ENCODE results near the gene PPP1R14D. TPM values are rescaled to one million over a fixed set of nuclear protein-coding genes. Genes with fewer than 3 reads are reported as not detected.

PPP1R14D gene
- total and polyA plus RNA-seq, 12 donors: not detected

DNA sequence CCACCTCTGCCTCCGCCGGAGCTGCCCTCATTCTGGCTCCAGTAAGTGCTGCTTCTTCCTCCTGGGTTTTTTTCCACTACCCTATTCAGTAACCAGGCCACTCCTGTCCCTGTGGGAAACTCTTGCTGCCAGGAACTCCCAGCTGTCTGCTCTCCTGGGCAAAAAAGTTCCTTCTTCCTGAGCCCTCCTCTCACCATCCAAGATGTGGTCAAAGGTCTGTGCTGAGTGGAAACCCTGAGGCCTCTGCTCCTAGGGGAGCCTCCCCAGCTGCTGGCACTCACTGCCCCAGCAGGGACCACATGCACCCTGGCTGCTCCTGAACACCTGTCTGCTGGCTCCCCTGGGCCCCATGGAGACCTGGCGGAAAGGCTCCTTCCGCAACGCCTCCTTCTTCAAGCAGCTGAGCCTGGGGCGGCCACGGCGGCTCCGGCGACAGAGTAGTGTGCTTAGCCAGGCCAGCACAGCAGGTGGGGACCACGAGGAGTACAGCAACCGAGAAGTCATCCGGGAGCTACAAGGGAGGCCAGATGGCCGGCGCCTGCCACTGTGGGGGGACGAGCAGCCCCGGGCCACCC is 58.3 kb downstream of the PPP1R14D start:
- no peak overlapping the region for H3K4me3 ChIP-seq
- peaks cover 0 to 27% (median 10%) of the 10 kb centered on the region in 9 donors for H3K4me1 ChIP-seq
- H3K27me3 ChIP-seq: no peaks in the 10 kb centered on the region
- WGBS, 2 donors: 83 to 88% methylated on average over 17 of the region's 17 CpGs
- ATAC-seq (no peak), DNase-seq (no peak)
- H3K36me3 ChIP-seq: peaks cover 0 to 74% (median 31%) of the 10 kb centered on the region in 9 donors
- H3K9me3 ChIP-seq: no peaks in the 10 kb centered on the region
- intact Hi-C loops (cut with DNase I): loop anchor here in 1 of 10 donors (10.0 kb wide), 1 partner anchor 95 kb away; no protein-coding TSS in a partner anchor
- peak overlapping the region in 4 of 10 donors; percentile 7 to 35 (median 20) for H3K27ac ChIP-seq
- TF ChIP-seq, protein P1, sequence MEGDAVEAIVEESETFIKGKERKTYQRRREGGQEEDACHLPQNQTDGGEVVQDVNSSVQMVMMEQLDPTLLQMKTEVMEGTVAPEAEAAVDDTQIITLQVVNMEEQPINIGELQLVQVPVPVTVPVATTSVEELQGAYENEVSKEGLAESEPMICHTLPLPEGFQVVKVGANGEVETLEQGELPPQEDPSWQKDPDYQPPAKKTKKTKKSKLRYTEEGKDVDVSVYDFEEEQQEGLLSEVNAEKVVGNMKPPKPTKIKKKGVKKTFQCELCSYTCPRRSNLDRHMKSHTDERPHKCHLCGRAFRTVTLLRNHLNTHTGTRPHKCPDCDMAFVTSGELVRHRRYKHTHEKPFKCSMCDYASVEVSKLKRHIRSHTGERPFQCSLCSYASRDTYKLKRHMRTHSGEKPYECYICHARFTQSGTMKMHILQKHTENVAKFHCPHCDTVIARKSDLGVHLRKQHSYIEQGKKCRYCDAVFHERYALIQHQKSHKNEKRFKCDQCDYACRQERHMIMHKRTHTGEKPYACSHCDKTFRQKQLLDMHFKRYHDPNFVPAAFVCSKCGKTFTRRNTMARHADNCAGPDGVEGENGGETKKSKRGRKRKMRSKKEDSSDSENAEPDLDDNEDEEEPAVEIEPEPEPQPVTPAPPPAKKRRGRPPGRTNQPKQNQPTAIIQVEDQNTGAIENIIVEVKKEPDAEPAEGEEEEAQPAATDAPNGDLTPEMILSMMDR (IDR thresholded peaks at IDR 0.05): no peak

DNA sequence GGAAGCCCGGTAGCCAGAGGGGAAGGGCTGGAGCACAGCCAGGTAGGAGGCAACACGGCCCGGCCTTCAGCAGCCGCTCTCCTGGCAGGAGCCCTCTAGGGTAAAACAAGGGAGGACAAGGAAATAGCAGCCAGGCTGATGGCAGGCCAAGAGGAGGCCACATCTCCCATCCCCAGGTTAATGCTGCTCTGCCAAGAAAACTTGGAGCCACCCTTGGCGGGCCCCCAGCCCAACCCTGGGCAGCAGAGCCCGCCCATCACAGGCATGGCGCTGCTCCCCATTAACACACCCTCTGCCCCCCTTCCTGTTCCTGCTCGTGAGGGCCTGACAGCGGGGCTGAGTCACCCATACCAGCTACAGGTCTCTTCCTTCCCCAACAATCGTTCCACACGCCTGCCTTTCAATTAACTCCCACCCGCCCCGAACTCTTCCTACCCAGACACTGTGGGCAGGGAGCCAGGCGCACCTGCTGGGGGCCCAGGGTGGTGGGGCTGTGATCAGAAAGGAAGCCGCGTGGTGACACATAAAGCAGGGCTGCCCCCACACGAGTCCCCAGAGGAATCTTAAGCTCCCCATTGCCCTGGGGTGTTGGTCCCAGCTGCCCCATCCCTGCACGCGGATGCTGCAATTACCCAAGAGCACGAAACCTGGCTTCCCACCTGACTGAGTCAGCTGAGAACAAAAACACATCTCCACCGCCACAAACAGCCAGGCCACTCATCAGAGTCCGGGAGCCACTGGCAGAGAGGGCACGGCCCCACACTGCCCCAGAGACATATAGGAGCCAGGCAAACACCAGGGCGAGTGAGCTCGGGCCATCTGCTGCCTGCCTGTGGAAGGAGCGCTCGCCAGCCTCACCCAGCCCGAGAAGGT is 59.0 kb downstream of the PPP1R14D start, which contains the start of gene C15orf62:
C15orf62 (plus strand) TSS at position 707 of the 873 bp plus-strand sequence. CDS start 516 bp downstream, outside the sequence.
- intact Hi-C loops (cut with DNase I): loop anchor here in 1 of 10 donors (10.0 kb wide), 1 partner anchor 95 kb away; no protein-coding TSS in a partner anchor
- WGBS, 2 donors: 66 to 68% methylated on average over 28 of the region's 28 CpGs
- Histone ChIP-seq H3K36me3 (peaks cover 0 to 66% (median 23%) of the 10 kb centered on the region in 9 donors), H3K9me3 (no peaks in the 10 kb centered on the region), H3K27me3 (no peaks in the 10 kb centered on the region), H3K4me3 (no peak within 1 kb of the TSS), H3K4me1 (peaks cover 0 to 34% (median 16%) of the 10 kb centered on the region in 9 donors), H3K27ac (peak within 1 kb of the TSS in 8 of 10 donors; percentile 7 to 44 (median 18))
- no peak for DNase-seq
- TF ChIP-seq, protein P1 (IDR thresholded peaks at IDR 0.05): no peak
- ATAC-seq: peak in 2 of 8 donors; percentile 8 to 15

DNA sequence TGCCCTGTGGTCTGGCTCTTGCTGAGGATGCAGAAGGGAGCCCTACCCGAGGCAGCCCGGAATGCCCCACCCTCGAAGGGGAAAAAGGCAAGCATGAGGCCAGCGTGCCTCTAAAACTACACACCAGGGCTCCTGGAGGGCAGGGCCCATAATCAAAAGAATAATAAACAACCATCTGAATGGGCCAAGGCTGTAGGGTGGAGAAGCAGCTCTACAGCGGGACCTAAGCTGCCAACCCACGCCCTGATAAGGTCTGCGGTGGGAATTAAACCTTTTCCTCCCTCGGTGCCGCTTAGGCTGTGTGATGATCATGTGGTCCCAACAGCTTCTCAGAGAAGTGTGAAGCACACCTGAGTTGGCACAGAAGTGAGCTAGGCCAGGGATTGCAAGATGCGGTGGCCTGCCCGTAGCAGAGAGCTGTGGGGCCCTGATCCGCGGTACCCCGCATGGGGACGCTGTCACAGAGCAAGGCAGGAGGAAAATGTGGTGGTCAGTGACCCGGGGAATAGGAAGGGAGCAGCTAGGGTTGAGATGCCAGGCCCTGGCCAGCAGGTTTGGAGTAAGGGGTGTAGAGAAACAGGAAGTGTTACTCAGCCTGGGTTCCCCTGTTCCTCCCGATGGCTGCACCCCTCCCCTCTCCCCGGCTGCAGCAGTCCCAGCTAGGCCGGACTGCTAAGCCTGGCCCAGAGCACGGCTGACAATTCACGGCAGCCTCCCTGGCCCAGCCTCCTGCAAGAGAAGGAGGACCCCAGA is 59.8 kb downstream of the PPP1R14D start:
- H3K36me3 ChIP-seq: peaks cover 0 to 58% (median 15%) of the 10 kb centered on the region in 9 donors
- H3K9me3 ChIP-seq: no peaks in the 10 kb centered on the region
- WGBS, 2 donors: 78 to 82% methylated on average over 20 to 21 of the region's 21 CpGs
- DNase-seq (no peak), ATAC-seq (peak in 1 of 8 donors; percentile 1)
- H3K27ac ChIP-seq: peak overlapping the region in 6 of 10 donors; percentile 9 to 44 (median 26)
- TF ChIP-seq, protein P1 (IDR thresholded peaks at IDR 0.05): no peak
- intact Hi-C loops (cut with DNase I): no loop called here
- H3K4me1 ChIP-seq: peaks cover 0 to 42% (median 24%) of the 10 kb centered on the region in 9 donors
- no peak overlapping the region for H3K4me3 ChIP-seq
- no peaks in the 10 kb centered on the region for H3K27me3 ChIP-seq

All from heart right ventricle (tissue), 16 donors.